Adipose tissue (tissue), 3 donors: ENCODE results near the gene ADO. TPM values are rescaled to one million over a fixed set of nuclear protein-coding genes. Genes with fewer than 3 reads are reported as not detected.

Source experiments
- H3K27ac ChIP-seq: one replicate; pipeline ENCODE4 v1.5.1; 2013; ENCODE audit warnings: low read depth, low read length
- WGBS, 3 donors: extraction: QIAGEN DNeasy Blood & Tissue Kit; methylation state at CpG; one replicate each; pipeline ENCODE4 v1.1.7; 2013; 5-methylcytosine and 5-hydroxymethylcytosine counted together
- polyA plus RNA-seq, 3 donors: library from polyadenylated mRNA; stranded (reverse); fragments of 200-250 nt; gene quantifications; one replicate each; pipeline ENCODE4 v1.2.3, GENCODE V29; 2013
- donor health status: healthy with polysubstance abuse.
- donor health status: Bipolar disorder and iron deficiency.
- donor health status: healthy.

Gene ADO
- polyA plus RNA-seq, 3 donors = 3.9 to 12.5 (median 8.4) TPM

- no peak overlapping the region for H3K27ac ChIP-seq
Measured at GRCh38 chr10:62847433-62847832, 42.9 kb downstream of the ADO start.

- WGBS, 3 donors = 46 to 61% (median 48%) methylated on average over 3 of the region's 3 CpGs
- no peak overlapping the region for H3K27ac ChIP-seq
Measured at GRCh38 chr10:62850646-62851045, 46.1 kb downstream of the ADO start.

GRCh38 chr10:62851442-62851841 lies 46.9 kb downstream of the ADO start:
- WGBS, 3 donors = 35 to 79% (median 56%) methylated on average over 2 of the region's 2 CpGs
- H3K27ac ChIP-seq = no peak overlapping the region

- H3K27ac ChIP-seq = no peak overlapping the region
- 49 to 67% (median 51%) methylated on average over 6 of the region's 6 CpGs for WGBS, 3 donors
Measured at GRCh38 chr10:62852961-62853702, 48.6 kb downstream of the ADO start.

- no peak overlapping the region for H3K27ac ChIP-seq
Measured at GRCh38 chr10:62853710-62854109, 49.2 kb downstream of the ADO start.

GRCh38 chr10:62856021-62856420 lies 51.5 kb downstream of the ADO start:
- 51 to 83% (median 72%) methylated on average over 4 of the region's 4 CpGs for WGBS, 3 donors
- H3K27ac ChIP-seq = no peak overlapping the region

More at GRCh38 chr10:62853710-62854109, 49.2 kb downstream of the ADO start:
- 45 to 81% (median 58%) methylated on average over 5 of the region's 5 CpGs for WGBS, 3 donors

Other genes starting within 250 kb of the ADO start
- gene EGR2, start 11.6 kb downstream of the ADO start, polyA plus RNA-seq = 10 to 100 TPM in 2 of 3 donors, 1 to 10 TPM in 1; 2.0 to 21.5 (median 10.4) TPM